Measurements from ENCODE around the gene SSH3. TPM values are rescaled to one million over a fixed set of nuclear protein-coding genes. Genes with fewer than 3 reads are reported as not detected.

SSH3 gene
- total and polyA plus RNA-seq, 2 of the 4 experiments (the other 2 are of a cell fraction), result 7.3 to 26.7 TPM

DNA sequence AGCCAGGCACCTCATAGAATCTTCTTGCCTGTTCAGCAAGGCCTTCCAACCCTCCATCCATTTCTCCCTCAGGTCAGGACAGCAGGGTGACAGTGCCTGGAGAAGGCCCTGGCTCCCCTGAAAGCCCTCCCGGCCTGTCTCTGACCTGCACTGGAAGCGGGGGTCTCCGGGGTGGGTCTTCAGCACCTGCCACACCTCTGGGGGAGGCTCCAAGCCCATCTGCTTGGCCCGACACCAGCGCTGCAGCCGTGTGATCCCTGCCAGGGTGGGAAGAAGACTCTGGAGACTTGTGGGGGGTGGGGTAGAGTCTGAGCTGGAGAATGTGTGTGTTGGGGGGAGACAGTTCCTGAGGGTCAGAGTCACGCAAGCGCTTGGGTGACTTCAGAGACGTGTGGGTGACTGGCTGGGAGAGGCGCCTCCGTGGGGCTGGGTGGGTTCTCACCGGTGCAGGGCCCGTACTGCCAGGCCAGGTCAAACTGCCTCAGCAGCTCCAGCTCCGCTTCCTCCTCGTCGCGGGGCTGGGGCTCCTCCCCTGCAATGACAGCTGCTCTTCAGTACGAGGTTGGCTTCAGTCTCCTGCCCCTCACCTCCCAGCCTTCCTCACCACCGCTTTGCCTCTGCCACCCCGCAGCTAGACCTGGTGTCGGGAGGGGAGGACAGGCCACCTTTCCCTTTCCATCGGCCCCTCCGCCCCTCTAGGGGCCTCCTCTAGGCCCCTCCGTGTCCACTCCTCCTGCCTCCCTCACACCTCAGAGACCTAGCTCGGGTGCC is 49.4 kb downstream of the SSH3 start:
- peak overlapping the region; percentile 95 for H3K56ac ChIP-seq (ENCODE audit: extremely low read depth, insufficient read depth, low read length)
- peak overlapping the region; percentile 93 for H2AFZ ChIP-seq (replicated peaks; ENCODE audit: low read length, poor library complexity)
- DNase-seq, result no peak
- peaks cover 37% of the 10 kb centered on the region for H3K4me1 ChIP-seq (ENCODE audit: control insufficient read depth, insufficient read depth, low read length)
- BruUV-seq (replicated peaks), result TSS peak; percentile 78
- intact Hi-C loops (cut with micrococcal nuclease), result no loop called here
- H3K27me3 ChIP-seq (ENCODE audit: control insufficient read depth, insufficient read depth, low read length), result no peaks in the 10 kb centered on the region
- H2BK20ac ChIP-seq (ENCODE audit: low read depth, low read length), result no peak overlapping the region
- peak overlapping the region; percentile 94 for H3K9ac ChIP-seq (ENCODE audit: low read depth, low read length)
- peak overlapping the region; percentile 89; the same call in 2 of the 3 replicates for H2BK15ac ChIP-seq (ENCODE audit: low read depth, low read length)
- H4K91ac ChIP-seq (ENCODE audit: insufficient read depth, low read depth, low read length), result peak overlapping the region; percentile 92
- H3K27ac ChIP-seq (ENCODE audit: insufficient read depth, low read length), result peak overlapping the region; percentile 90
- peak overlapping the region; percentile 99 for H2AK5ac ChIP-seq (ENCODE audit: low read depth, low read length)
- H3K4ac ChIP-seq (ENCODE audit: low read depth, low read length), result peak overlapping the region; percentile 97
- H3K14ac ChIP-seq (replicated peaks; ENCODE audit: low read depth, low read length), result peak overlapping the region; percentile 95
- H3K4me2 ChIP-seq (ENCODE audit: low read depth, low read length), result peak overlapping the region; percentile 88
- H3K36me3 ChIP-seq (ENCODE audit: control insufficient read depth, insufficient read depth, low read length), result peaks cover 3% of the 10 kb centered on the region; the same call in 1 of the 2 replicates
- ChIA-PET CTCF (interaction anchor here (2.2 to 10.1 kb wide), 2 partner anchors 18 to 27 kb away, joined by 11 to 128 read pairs; no protein-coding TSS in a partner anchor), POLR2A (ENCODE audit: unreplicated experiment) (interaction anchor here (0.6 to 1.5 kb wide), 5 partner anchors 17 to 86 kb away, joined by 3 to 21 read pairs (median 9); partner anchors contain the start of gene GRK2)
- no peaks in the 10 kb centered on the region for H3K9me3 ChIP-seq (ENCODE audit: control insufficient read depth, insufficient read depth, low read length)
- H2BK5ac ChIP-seq (ENCODE audit: low read depth, low read length, poor library complexity, severe bottlenecking), result peak overlapping the region; percentile 92
- H3K79me1 ChIP-seq (ENCODE audit: low read depth in 1 of 2, low read length in 2 of 2), result peaks cover 7 to 49% of the 10 kb centered on the region in 2 experiments; a peak in 3 of 4 replicates
- TF ChIP-seq POLR2A (IDR thresholded peaks at IDR 0.05; ENCODE audit: low read depth, low read length) (peak; percentile 79), NFE2L2 (IDR thresholded peaks at IDR 0.05; ENCODE audit: low read depth, low read length) (no peak), BHLHE40 (IDR thresholded peaks at IDR 0.05; ENCODE audit: low read depth, low read length) (no peak), FOS (IDR thresholded peaks at IDR 0.05; ENCODE audit: low read depth, low read length) (no peak), CTCF (conservative IDR thresholded peaks at IDR 0.05; ENCODE audit: low read depth, low read length) (no peak)
- H4K8ac ChIP-seq (ENCODE audit: low read depth in 2 of 2, low read length in 2 of 2), result peak overlapping the region; percentile 52 to 86
- peak overlapping the region; percentile 85 for H2BK120ac ChIP-seq (ENCODE audit: low read depth, low read length)
- H3K18ac ChIP-seq (ENCODE audit: low read depth, low read length), result peak overlapping the region; percentile 13
- peak overlapping the region; percentile 13 for H4K5ac ChIP-seq (ENCODE audit: low read depth, low read length)
- peaks cover 6% of the 10 kb centered on the region for H4K20me1 ChIP-seq (ENCODE audit: insufficient read depth, low read length)
- peak overlapping the region; percentile 99 for H2AK9ac ChIP-seq (replicated peaks; ENCODE audit: low read depth, low read length, poor library complexity)
- dilution Hi-C loops (cut with HindIII; ENCODE audit: low sequenced_read_pairs, unreplicated experiment), result no loop called here
- 12% methylated on average over 16 of the region's 25 CpGs; no CpG with 5 or more reads in 1 of the 2 experiments for WGBS, 2 experiments (ENCODE audit: extremely low coverage in 2 of 2, insufficient read length in 1 of 2)
- peak overlapping the region; percentile 53 for H3K4me3 ChIP-seq (ENCODE audit: insufficient read depth, low read depth, low read length)
- peak overlapping the region; percentile 97 for H3K23ac ChIP-seq (ENCODE audit: low read depth, low read length)
- in situ Hi-C loops (cut with MboI; ENCODE audit: low sequenced_read_pairs), result no loop called here
- H3K9me1 ChIP-seq (ENCODE audit: insufficient read depth, low read length), result peaks cover 16% of the 10 kb centered on the region
- no peak; the same call in 1 of the 2 replicates for ATAC-seq (ENCODE audit: low read depth)
